Measurements from ENCODE around the gene GPC4. TPM values are rescaled to one million over a fixed set of nuclear protein-coding genes. Genes with fewer than 3 reads are reported as not detected.

The GPC4 gene
- total RNA-seq, 1 donor from 2014 or later = 86.4 TPM

DNA sequence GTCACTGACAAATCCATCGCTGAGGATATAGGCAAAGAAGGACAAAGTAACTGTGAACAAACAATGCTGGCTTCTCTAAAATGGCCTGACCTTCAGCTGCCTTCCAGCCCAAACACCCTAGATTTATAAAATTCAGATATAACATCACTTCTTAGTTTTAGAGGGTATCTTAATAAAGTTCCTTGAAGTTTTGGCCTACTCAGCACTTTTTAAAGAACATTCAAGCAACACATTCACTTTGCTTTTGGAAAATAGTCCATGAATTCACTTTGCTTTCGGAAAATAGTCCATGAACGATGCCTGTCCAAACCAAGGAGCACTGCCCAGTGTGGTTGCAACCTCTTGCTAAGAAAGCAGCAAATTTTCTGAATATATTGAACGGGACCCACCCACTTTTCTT lies 142.1 kb downstream of the GPC4 start:
- no peaks in the 10 kb centered on the region for H3K36me3 ChIP-seq (ENCODE audit: insufficient read depth, low read length)
- no peak overlapping the region for H3K4me3 ChIP-seq (ENCODE audit: insufficient read depth, low read depth, low read length)
- H3K27ac Mint-ChIP-seq (ENCODE audit: unreplicated experiment) = no peak overlapping the region
- H4K20me1 ChIP-seq (ENCODE audit: insufficient read depth, low read length) = no peaks in the 10 kb centered on the region
- TF ChIP-seq, protein P1, sequence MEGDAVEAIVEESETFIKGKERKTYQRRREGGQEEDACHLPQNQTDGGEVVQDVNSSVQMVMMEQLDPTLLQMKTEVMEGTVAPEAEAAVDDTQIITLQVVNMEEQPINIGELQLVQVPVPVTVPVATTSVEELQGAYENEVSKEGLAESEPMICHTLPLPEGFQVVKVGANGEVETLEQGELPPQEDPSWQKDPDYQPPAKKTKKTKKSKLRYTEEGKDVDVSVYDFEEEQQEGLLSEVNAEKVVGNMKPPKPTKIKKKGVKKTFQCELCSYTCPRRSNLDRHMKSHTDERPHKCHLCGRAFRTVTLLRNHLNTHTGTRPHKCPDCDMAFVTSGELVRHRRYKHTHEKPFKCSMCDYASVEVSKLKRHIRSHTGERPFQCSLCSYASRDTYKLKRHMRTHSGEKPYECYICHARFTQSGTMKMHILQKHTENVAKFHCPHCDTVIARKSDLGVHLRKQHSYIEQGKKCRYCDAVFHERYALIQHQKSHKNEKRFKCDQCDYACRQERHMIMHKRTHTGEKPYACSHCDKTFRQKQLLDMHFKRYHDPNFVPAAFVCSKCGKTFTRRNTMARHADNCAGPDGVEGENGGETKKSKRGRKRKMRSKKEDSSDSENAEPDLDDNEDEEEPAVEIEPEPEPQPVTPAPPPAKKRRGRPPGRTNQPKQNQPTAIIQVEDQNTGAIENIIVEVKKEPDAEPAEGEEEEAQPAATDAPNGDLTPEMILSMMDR (IDR thresholded peaks at IDR 0.05; ENCODE audit: insufficient read depth, low read depth, low read length) = no peak
- no peak for TF ChIP-seq EZH2 (IDR thresholded peaks at IDR 0.05; ENCODE audit: insufficient read depth, low read length)
- no peak overlapping the region for H3K4me2 ChIP-seq (ENCODE audit: low read length)
- peaks cover 3% of the 10 kb centered on the region for H3K9me3 Mint-ChIP-seq (ENCODE audit: unreplicated experiment)
- no peaks in the 10 kb centered on the region for H3K36me3 Mint-ChIP-seq (ENCODE audit: low read depth, unreplicated experiment)
- H3K4me1 ChIP-seq (ENCODE audit: insufficient read depth, low read length) = no peaks in the 10 kb centered on the region
- no peak overlapping the region for H3K9ac ChIP-seq (ENCODE audit: low read length)
- H3K27me3 ChIP-seq (ENCODE audit: insufficient read depth, low read length) = no peaks in the 10 kb centered on the region
- H3K9me3 ChIP-seq (ENCODE audit: insufficient read depth, low read depth, low read length) = no peaks in the 10 kb centered on the region
- no peak overlapping the region for H3K4me3 Mint-ChIP-seq (ENCODE audit: unreplicated experiment)
- peaks cover 1% of the 10 kb centered on the region for H3K27me3 Mint-ChIP-seq (ENCODE audit: low read depth, unreplicated experiment)
- FAIRE-seq (peak; percentile 98), DNase-seq (ENCODE audit: low read depth) (no peak)
- H3K79me2 ChIP-seq (ENCODE audit: insufficient read depth, low read length) = no peaks in the 10 kb centered on the region
- H2AFZ ChIP-seq (ENCODE audit: low read depth, low read length) = no peak overlapping the region
- H3K27ac ChIP-seq (ENCODE audit: low read depth, low read length) = no peak overlapping the region
- no peaks in the 10 kb centered on the region for H3K4me1 Mint-ChIP-seq (ENCODE audit: low read depth, unreplicated experiment)

GRCh38 chrX:133269168-133269567 lies 146.1 kb downstream of the GPC4 start:
- Histone ChIP-seq H3K4me2 (ENCODE audit: low read length) (no peak overlapping the region), H3K9me3 (ENCODE audit: insufficient read depth, low read depth, low read length) (no peaks in the 10 kb centered on the region), H3K4me1 (ENCODE audit: insufficient read depth, low read length) (peaks cover 4% of the 10 kb centered on the region), H3K27me3 (ENCODE audit: insufficient read depth, low read length) (no peaks in the 10 kb centered on the region), H3K27ac (ENCODE audit: low read depth, low read length) (no peak overlapping the region), H4K20me1 (ENCODE audit: insufficient read depth, low read length) (no peaks in the 10 kb centered on the region), H3K4me3 (ENCODE audit: insufficient read depth, low read depth, low read length) (no peak overlapping the region), H3K36me3 (ENCODE audit: insufficient read depth, low read length) (no peaks in the 10 kb centered on the region), H2AFZ (ENCODE audit: low read depth, low read length) (no peak overlapping the region), H3K9ac (ENCODE audit: low read length) (no peak overlapping the region), H3K79me2 (ENCODE audit: insufficient read depth, low read length) (no peaks in the 10 kb centered on the region)
- Mint-ChIP-seq H3K4me3 (ENCODE audit: unreplicated experiment) (no peak overlapping the region), H3K27me3 (ENCODE audit: low read depth, unreplicated experiment) (peaks cover 1% of the 10 kb centered on the region), H3K36me3 (ENCODE audit: low read depth, unreplicated experiment) (no peaks in the 10 kb centered on the region), H3K9me3 (ENCODE audit: unreplicated experiment) (no peaks in the 10 kb centered on the region), H3K27ac (ENCODE audit: unreplicated experiment) (no peak overlapping the region), H3K4me1 (ENCODE audit: low read depth, unreplicated experiment) (peaks cover 4% of the 10 kb centered on the region)
- TF ChIP-seq, protein P1 (IDR thresholded peaks at IDR 0.05; ENCODE audit: insufficient read depth, low read depth, low read length) = no peak
- no peak for TF ChIP-seq EZH2 (IDR thresholded peaks at IDR 0.05; ENCODE audit: insufficient read depth, low read length)
- no peak for DNase-seq (ENCODE audit: low read depth)
- no peak for FAIRE-seq

GRCh38 chrX:133267621-133268020 lies 147.7 kb downstream of the GPC4 start:
- FAIRE-seq (peak; percentile 72), DNase-seq (ENCODE audit: low read depth) (no peak)
- H3K9me3 Mint-ChIP-seq (ENCODE audit: unreplicated experiment) = no peaks in the 10 kb centered on the region
- Histone ChIP-seq H3K9me3 (ENCODE audit: insufficient read depth, low read depth, low read length) (no peaks in the 10 kb centered on the region), H4K20me1 (ENCODE audit: insufficient read depth, low read length) (no peaks in the 10 kb centered on the region), H3K9ac (ENCODE audit: low read length) (no peak overlapping the region), H3K4me2 (ENCODE audit: low read length) (no peak overlapping the region), H3K4me3 (ENCODE audit: insufficient read depth, low read depth, low read length) (no peak overlapping the region), H2AFZ (ENCODE audit: low read depth, low read length) (no peak overlapping the region), H3K36me3 (ENCODE audit: insufficient read depth, low read length) (no peaks in the 10 kb centered on the region), H3K27ac (ENCODE audit: low read depth, low read length) (no peak overlapping the region), H3K79me2 (ENCODE audit: insufficient read depth, low read length) (no peaks in the 10 kb centered on the region), H3K27me3 (ENCODE audit: insufficient read depth, low read length) (no peaks in the 10 kb centered on the region), H3K4me1 (ENCODE audit: insufficient read depth, low read length) (peaks cover 4% of the 10 kb centered on the region)
- H3K27ac Mint-ChIP-seq (ENCODE audit: unreplicated experiment) = no peak overlapping the region
- peaks cover under 1% of the 10 kb centered on the region for H3K27me3 Mint-ChIP-seq (ENCODE audit: low read depth, unreplicated experiment)
- peaks cover 4% of the 10 kb centered on the region for H3K4me1 Mint-ChIP-seq (ENCODE audit: low read depth, unreplicated experiment)
- TF ChIP-seq, protein P1 (IDR thresholded peaks at IDR 0.05; ENCODE audit: insufficient read depth, low read depth, low read length) = no peak
- TF ChIP-seq EZH2 (IDR thresholded peaks at IDR 0.05; ENCODE audit: insufficient read depth, low read length) = no peak
- no peak overlapping the region for H3K4me3 Mint-ChIP-seq (ENCODE audit: unreplicated experiment)
- H3K36me3 Mint-ChIP-seq (ENCODE audit: low read depth, unreplicated experiment) = no peaks in the 10 kb centered on the region

All from astrocyte (in vitro differentiated cells and primary cell).